Brain microvascular endothelial cell (primary cell): ENCODE results near the gene ANKRD22.

ENCODE experiments used
- DNase-seq: peaks from one replicate; pipeline ENCODE4 v3.0.0-alpha.2; 2020
- H3K27ac ChIP-seq: fragments of 250-450 bp; sonication (Bioruptor Pico); 2 replicates; pipeline ENCODE4 v1.5.1; 2020; ENCODE audit warnings: mild to moderate bottlenecking, moderate library complexity
- H3K27me3 ChIP-seq: fragments of 250-450 bp; sonication (Bioruptor Pico); replicated peaks from 2 replicates; pipeline ENCODE4 v1.5.1; 2020; ENCODE audit warnings: mild to moderate bottlenecking
- H3K36me3 ChIP-seq: fragments of 250-450 bp; sonication (Bioruptor Pico); replicated peaks from 2 replicates; pipeline ENCODE4 v1.5.1; 2020; ENCODE audit warnings: mild to moderate bottlenecking
- H3K4me3 ChIP-seq: 2 replicates; pipeline ENCODE4 v1.5.1; 2011; ENCODE audit warnings: low read depth, mild to moderate bottlenecking, control low read depth, low read length, moderate library complexity
- CTCF ChIP-seq: IDR thresholded peaks from 2 replicates; pipeline ENCODE4 v1.5.1; 2011; ENCODE audit warnings: low read depth, mild to moderate bottlenecking, moderate library complexity, low read length, control low read depth, inconsistent platforms; ENCODE audit errors: missing control alignments
- in situ Hi-C: cut with HindIII; loops from 2 replicates; pipeline ENCODE4 v1.10.0; 2017; ENCODE audit warnings: low sequenced_read_pairs, low pct_ligation_motif_present

The ANKRD22 gene

GRCh38 chr10:88857831-88858230 is 6.2 kb upstream of the ANKRD22 start:
- H3K27me3 ChIP-seq = no peaks in the 10 kb centered on the region
- no peak overlapping the region for H3K4me3 ChIP-seq
- no peak for TF ChIP-seq CTCF
- H3K27ac ChIP-seq = no peak overlapping the region
- H3K36me3 ChIP-seq = no peaks in the 10 kb centered on the region
- no peak for DNase-seq
- in situ Hi-C loops = no loop called here

- Histone ChIP-seq H3K27me3 (no peaks in the 10 kb centered on the region), H3K4me3 (no peak overlapping the region), H3K36me3 (no peaks in the 10 kb centered on the region), H3K27ac (no peak overlapping the region)
- DNase-seq = no peak
- no peak for TF ChIP-seq CTCF
- in situ Hi-C loops = no loop called here
Observed at GRCh38 chr10:88854684-88855083, 3.0 kb upstream of the ANKRD22 start.

DNA sequence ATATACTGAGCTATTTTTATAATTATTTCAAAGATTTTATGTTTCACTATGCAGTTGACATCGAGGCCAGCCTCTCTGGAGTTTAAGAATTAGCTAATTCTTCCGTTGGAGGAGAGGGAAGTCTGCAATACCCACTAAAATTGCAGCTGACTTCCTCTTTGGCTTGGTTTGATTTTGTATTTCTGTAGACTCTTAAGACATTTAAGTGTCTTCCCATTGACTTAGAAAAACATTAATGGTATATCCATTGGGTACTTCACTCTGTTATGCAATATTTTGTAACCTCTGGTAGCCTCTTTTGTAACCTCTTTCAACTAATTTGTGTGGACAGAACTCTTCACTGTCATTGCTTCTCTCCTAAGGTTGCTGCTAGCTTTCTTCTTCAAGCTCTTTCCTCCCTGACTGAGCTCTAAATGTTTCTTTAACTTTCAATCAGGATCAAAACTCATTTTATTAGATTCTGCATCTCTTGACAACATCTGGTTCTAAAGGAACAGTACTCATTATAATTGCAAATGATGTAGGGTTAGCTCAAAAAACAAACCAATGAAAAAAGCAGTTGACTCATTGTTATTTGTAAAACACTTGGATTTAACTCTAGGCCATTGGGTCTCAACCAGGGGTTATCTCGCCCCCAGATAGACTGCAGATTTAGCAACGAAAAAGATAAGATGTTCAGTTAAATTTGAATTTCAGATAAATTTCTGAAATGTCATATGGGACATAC is 1.7 kb upstream of the ANKRD22 start:
- no peak overlapping the region for H3K4me3 ChIP-seq

GRCh38 chr10:88852327-88852726 is 683 bp upstream of the ANKRD22 start:
- H3K27me3 ChIP-seq = no peaks in the 10 kb centered on the region
- H3K4me3 ChIP-seq = no peak overlapping the region
- H3K27ac ChIP-seq = no peak overlapping the region
- no peak for DNase-seq
- H3K36me3 ChIP-seq = no peaks in the 10 kb centered on the region
- TF ChIP-seq CTCF = no peak
- in situ Hi-C loops = no loop called here

More for the DNA sequence above, 1.7 kb upstream of the ANKRD22 start:
- no peak for DNase-seq
- in situ Hi-C loops = no loop called here
- Histone ChIP-seq H3K27ac (no peak overlapping the region), H3K36me3 (no peaks in the 10 kb centered on the region), H3K27me3 (no peaks in the 10 kb centered on the region)
- TF ChIP-seq CTCF = no peak

- Histone ChIP-seq H3K27ac (no peak overlapping the region), H3K36me3 (no peaks in the 10 kb centered on the region), H3K4me3 (no peak overlapping the region), H3K27me3 (no peaks in the 10 kb centered on the region)
- DNase-seq = no peak
- TF ChIP-seq CTCF = no peak
- in situ Hi-C loops = no loop called here
Observed at GRCh38 chr10:88850712-88851111, 932 bp downstream of the ANKRD22 start.

GRCh38 chr10:88849234-88849633 is 2.4 kb downstream of the ANKRD22 start:
- no peak for TF ChIP-seq CTCF
- peak; percentile 20 for DNase-seq
- in situ Hi-C loops = no loop called here
- Histone ChIP-seq H3K36me3 (no peaks in the 10 kb centered on the region), H3K27me3 (no peaks in the 10 kb centered on the region), H3K27ac (peak overlapping the region; percentile 24), H3K4me3 (no peak overlapping the region)
